ENCODE data around the gene HEATR5B. TPM values are rescaled to one million over a fixed set of nuclear protein-coding genes. Genes with fewer than 3 reads are reported as not detected.

The HEATR5B gene
- total RNA-seq, 3 donors from 2014 or later, result 11.3 to 18.2 (median 14.9) TPM

- H3K9me3 Mint-ChIP-seq, result no peaks in the 10 kb centered on the region
- ATAC-seq (no peak), DNase-seq (no peak)
- no peak overlapping the region for H3K4me3 Mint-ChIP-seq
- H3K4me1 Mint-ChIP-seq (ENCODE audit: low read depth), result peaks cover 3% of the 10 kb centered on the region
- no peaks in the 10 kb centered on the region for H3K27me3 Mint-ChIP-seq (ENCODE audit: low read depth)
- H3K36me3 Mint-ChIP-seq (ENCODE audit: insufficient read depth), result peaks cover 31% of the 10 kb centered on the region
Measured at GRCh38 chr2:37091873-37092272, 7.7 kb upstream of the HEATR5B start.

- Mint-ChIP-seq H3K4me3 (no peak overlapping the region), H3K4me1 (ENCODE audit: low read depth) (peaks cover 7% of the 10 kb centered on the region), H3K27me3 (ENCODE audit: low read depth) (no peaks in the 10 kb centered on the region), H3K36me3 (ENCODE audit: insufficient read depth) (peaks cover 26% of the 10 kb centered on the region), H3K9me3 (no peaks in the 10 kb centered on the region)
- DNase-seq (no peak), ATAC-seq (no peak)
Measured at GRCh38 chr2:37090019-37090477, 5.9 kb upstream of the HEATR5B start.

- Mint-ChIP-seq H3K4me1 (ENCODE audit: low read depth) (peaks cover 18% of the 10 kb centered on the region), H3K36me3 (ENCODE audit: insufficient read depth) (peaks cover 20% of the 10 kb centered on the region), H3K9me3 (no peaks in the 10 kb centered on the region), H3K4me3 (no peak overlapping the region), H3K27me3 (ENCODE audit: low read depth) (no peaks in the 10 kb centered on the region)
- no peak for DNase-seq
- ATAC-seq, result no peak
Measured at GRCh38 chr2:37085731-37086147, 1.6 kb upstream of the HEATR5B start.

GRCh38 chr2:37084797-37085196, 625 bp upstream of the HEATR5B start:
- no peak for ATAC-seq
- no peak overlapping the region for H3K4me3 Mint-ChIP-seq
- no peaks in the 10 kb centered on the region for H3K27me3 Mint-ChIP-seq (ENCODE audit: low read depth)
- no peaks in the 10 kb centered on the region for H3K9me3 Mint-ChIP-seq
- H3K36me3 Mint-ChIP-seq (ENCODE audit: insufficient read depth), result peaks cover 25% of the 10 kb centered on the region
- no peak for DNase-seq
- H3K4me1 Mint-ChIP-seq (ENCODE audit: low read depth), result peaks cover 28% of the 10 kb centered on the region

GRCh38 chr2:37080689-37081088, 3.5 kb downstream of the HEATR5B start:
- ATAC-seq (no peak), DNase-seq (no peak)
- peaks cover 24% of the 10 kb centered on the region for H3K36me3 Mint-ChIP-seq (ENCODE audit: insufficient read depth)

GRCh38 chr2:37080266-37080665, 3.9 kb downstream of the HEATR5B start:
- H3K27me3 Mint-ChIP-seq (ENCODE audit: low read depth), result no peaks in the 10 kb centered on the region
- DNase-seq, result no peak

More at GRCh38 chr2:37080689-37081088, 3.5 kb downstream of the HEATR5B start:
- peak overlapping the region; percentile 59 for H3K4me3 Mint-ChIP-seq
- no peaks in the 10 kb centered on the region for H3K27me3 Mint-ChIP-seq (ENCODE audit: low read depth)
- H3K9me3 Mint-ChIP-seq, result no peaks in the 10 kb centered on the region
- peaks cover 46% of the 10 kb centered on the region for H3K4me1 Mint-ChIP-seq (ENCODE audit: low read depth)

GRCh38 chr2:37070931-37071330, 13.2 kb downstream of the HEATR5B start:
- Mint-ChIP-seq H3K27me3 (ENCODE audit: low read depth) (no peaks in the 10 kb centered on the region), H3K4me1 (ENCODE audit: low read depth) (peaks cover 24% of the 10 kb centered on the region), H3K36me3 (ENCODE audit: insufficient read depth) (peaks cover 36% of the 10 kb centered on the region), H3K4me3 (no peak overlapping the region), H3K9me3 (no peaks in the 10 kb centered on the region)
- ATAC-seq (no peak), DNase-seq (no peak)

More at GRCh38 chr2:37080266-37080665, 3.9 kb downstream of the HEATR5B start:
- peak overlapping the region; percentile 59 for H3K4me3 Mint-ChIP-seq
- peaks cover 24% of the 10 kb centered on the region for H3K36me3 Mint-ChIP-seq (ENCODE audit: insufficient read depth)
- no peaks in the 10 kb centered on the region for H3K9me3 Mint-ChIP-seq
- H3K4me1 Mint-ChIP-seq (ENCODE audit: low read depth), result peaks cover 46% of the 10 kb centered on the region
- no peak for ATAC-seq

GRCh38 chr2:37068686-37069085, 15.5 kb downstream of the HEATR5B start:
- ATAC-seq (no peak), DNase-seq (no peak)
- Mint-ChIP-seq H3K4me1 (ENCODE audit: low read depth) (peaks cover 14% of the 10 kb centered on the region), H3K9me3 (no peaks in the 10 kb centered on the region), H3K36me3 (ENCODE audit: insufficient read depth) (peaks cover 34% of the 10 kb centered on the region), H3K4me3 (no peak overlapping the region), H3K27me3 (ENCODE audit: low read depth) (no peaks in the 10 kb centered on the region)

GRCh38 chr2:37061776-37062175, 22.4 kb downstream of the HEATR5B start:
- H3K4me3 Mint-ChIP-seq, result no peak overlapping the region
- H3K27me3 Mint-ChIP-seq (ENCODE audit: low read depth), result no peaks in the 10 kb centered on the region
- no peaks in the 10 kb centered on the region for H3K4me1 Mint-ChIP-seq (ENCODE audit: low read depth)
- peaks cover 33% of the 10 kb centered on the region for H3K36me3 Mint-ChIP-seq (ENCODE audit: insufficient read depth)
- no peaks in the 10 kb centered on the region for H3K9me3 Mint-ChIP-seq
- DNase-seq (no peak), ATAC-seq (no peak)

- Mint-ChIP-seq H3K9me3 (no peaks in the 10 kb centered on the region), H3K4me1 (ENCODE audit: low read depth) (no peaks in the 10 kb centered on the region)
- no peak for ATAC-seq
Measured at GRCh38 chr2:37061013-37061711, 23.0 kb downstream of the HEATR5B start.

GRCh38 chr2:37060446-37060845, 23.7 kb downstream of the HEATR5B start:
- Mint-ChIP-seq H3K36me3 (ENCODE audit: insufficient read depth) (peaks cover 32% of the 10 kb centered on the region), H3K9me3 (no peaks in the 10 kb centered on the region), H3K4me1 (ENCODE audit: low read depth) (no peaks in the 10 kb centered on the region), H3K4me3 (no peak overlapping the region), H3K27me3 (ENCODE audit: low read depth) (no peaks in the 10 kb centered on the region)
- DNase-seq, result no peak
- no peak for ATAC-seq

More at GRCh38 chr2:37061013-37061711, 23.0 kb downstream of the HEATR5B start:
- no peak for DNase-seq
- H3K36me3 Mint-ChIP-seq (ENCODE audit: insufficient read depth), result peaks cover 33% of the 10 kb centered on the region
- no peaks in the 10 kb centered on the region for H3K27me3 Mint-ChIP-seq (ENCODE audit: low read depth)
- no peak overlapping the region for H3K4me3 Mint-ChIP-seq

GRCh38 chr2:37059841-37060240, 24.3 kb downstream of the HEATR5B start:
- H3K4me3 Mint-ChIP-seq, result no peak overlapping the region
- DNase-seq, result no peak
- H3K9me3 Mint-ChIP-seq, result no peaks in the 10 kb centered on the region
- H3K36me3 Mint-ChIP-seq (ENCODE audit: insufficient read depth), result peaks cover 33% of the 10 kb centered on the region
- no peaks in the 10 kb centered on the region for H3K4me1 Mint-ChIP-seq (ENCODE audit: low read depth)
- no peaks in the 10 kb centered on the region for H3K27me3 Mint-ChIP-seq (ENCODE audit: low read depth)
- no peak for ATAC-seq

- Mint-ChIP-seq H3K27me3 (ENCODE audit: low read depth) (no peaks in the 10 kb centered on the region), H3K4me3 (no peak overlapping the region), H3K9me3 (no peaks in the 10 kb centered on the region), H3K4me1 (ENCODE audit: low read depth) (no peaks in the 10 kb centered on the region), H3K36me3 (ENCODE audit: insufficient read depth) (peaks cover 32% of the 10 kb centered on the region)
- ATAC-seq (no peak), DNase-seq (no peak)
Measured at GRCh38 chr2:37052600-37053332, 31.4 kb downstream of the HEATR5B start.

- Mint-ChIP-seq H3K9me3 (no peaks in the 10 kb centered on the region), H3K4me1 (ENCODE audit: low read depth) (no peaks in the 10 kb centered on the region), H3K4me3 (no peak overlapping the region), H3K27me3 (ENCODE audit: low read depth) (no peaks in the 10 kb centered on the region), H3K36me3 (ENCODE audit: insufficient read depth) (peaks cover 23% of the 10 kb centered on the region)
- DNase-seq, result no peak
- ATAC-seq, result no peak
Measured at GRCh38 chr2:37039580-37039979, 44.6 kb downstream of the HEATR5B start.

- Mint-ChIP-seq H3K36me3 (ENCODE audit: insufficient read depth) (peaks cover 19% of the 10 kb centered on the region), H3K9me3 (no peaks in the 10 kb centered on the region), H3K4me3 (no peak overlapping the region), H3K4me1 (ENCODE audit: low read depth) (no peaks in the 10 kb centered on the region), H3K27me3 (ENCODE audit: low read depth) (no peaks in the 10 kb centered on the region)
- ATAC-seq, result no peak
- no peak for DNase-seq
Measured at GRCh38 chr2:37037771-37038170, 46.4 kb downstream of the HEATR5B start.

All from activated T-cell treated with anti-CD3 and anti-CD28 coated beads, Interleukin-2, amount 50 U/mL, for 4 hours (primary cell).